EH (cell line): ENCODE measurements around the gene CD40.

Experiments used
- DNase-seq: peaks from one replicate; pipeline ENCODE4 v3.0.0-alpha.2; 2015; ENCODE audit warnings: low read depth

The CD40 gene

DNA sequence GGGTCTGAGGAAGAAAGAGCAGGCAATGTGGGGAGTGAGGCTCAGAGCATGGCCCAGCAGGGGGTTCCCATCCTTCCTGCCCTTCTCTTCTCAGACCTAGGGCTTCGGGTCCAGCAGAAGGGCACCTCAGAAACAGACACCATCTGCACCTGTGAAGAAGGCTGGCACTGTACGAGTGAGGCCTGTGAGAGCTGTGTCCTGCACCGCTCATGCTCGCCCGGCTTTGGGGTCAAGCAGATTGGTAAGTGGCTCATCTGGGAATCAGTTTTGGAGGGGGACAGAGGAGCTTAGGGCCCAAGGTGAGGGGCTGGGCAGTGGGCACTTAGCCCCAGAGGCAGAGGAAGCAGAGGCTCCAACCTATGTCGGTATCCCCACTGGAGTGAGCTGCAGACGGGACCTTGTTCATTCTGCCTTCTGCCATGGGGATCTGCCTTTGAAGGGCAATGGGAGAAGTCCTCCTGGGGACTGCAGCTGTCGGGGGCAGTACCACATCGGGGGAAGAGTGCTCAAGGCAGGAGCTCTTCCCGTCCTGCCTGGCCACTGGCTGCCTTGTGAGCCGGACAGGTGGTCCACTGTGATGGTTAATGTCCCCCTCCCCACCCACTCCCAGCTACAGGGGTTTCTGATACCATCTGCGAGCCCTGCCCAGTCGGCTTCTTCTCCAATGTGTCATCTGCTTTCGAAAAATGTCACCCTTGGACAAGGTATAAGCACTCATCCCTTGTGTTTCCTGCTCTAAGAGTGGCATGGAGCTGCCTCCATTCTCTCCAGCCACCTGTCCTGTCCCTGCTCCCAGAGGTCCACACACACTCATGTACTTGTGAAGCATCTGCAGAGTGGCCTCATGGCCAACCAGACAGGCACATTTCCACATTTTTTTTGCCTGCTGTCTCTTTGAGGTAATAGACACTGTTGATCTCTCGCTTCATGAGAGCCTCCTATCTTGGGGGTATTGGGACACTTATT, 4.7 kb downstream of the CD40 start:
- no peak for DNase-seq

GRCh38 chr20:46123482-46124245, 5.5 kb downstream of the CD40 start:
- no peak for DNase-seq

DNA sequence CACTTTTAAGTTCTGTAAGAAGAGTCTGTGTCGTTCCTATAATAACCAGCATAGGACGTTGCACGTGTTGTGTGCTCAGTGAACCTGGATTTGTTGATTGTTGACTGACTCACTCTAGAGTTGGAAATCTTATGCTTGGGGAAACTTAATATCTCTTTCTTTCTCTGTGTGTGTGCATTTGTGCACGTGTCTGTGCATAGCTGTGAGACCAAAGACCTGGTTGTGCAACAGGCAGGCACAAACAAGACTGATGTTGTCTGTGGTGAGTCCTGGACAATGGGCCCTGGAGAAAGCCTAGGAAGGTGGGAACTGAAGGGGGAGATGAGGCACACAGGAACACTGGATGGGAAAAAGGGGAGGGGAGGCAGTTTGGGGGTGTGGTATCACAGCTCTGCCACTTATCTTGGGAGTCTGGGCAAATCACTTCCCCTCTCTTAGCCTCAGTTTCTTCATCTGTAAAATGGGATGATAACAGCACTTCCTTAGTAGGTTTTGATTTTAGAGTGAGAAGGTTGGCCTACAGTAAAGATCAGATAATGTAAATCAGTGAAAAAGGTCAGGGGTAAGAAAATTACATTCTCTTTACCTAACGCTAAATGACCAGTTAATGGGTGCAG, 8.4 kb downstream of the CD40 start:
- DNase-seq: no peak

- no peak for DNase-seq
Observed at GRCh38 chr20:46127396-46128010, 9.4 kb downstream of the CD40 start.

DNA sequence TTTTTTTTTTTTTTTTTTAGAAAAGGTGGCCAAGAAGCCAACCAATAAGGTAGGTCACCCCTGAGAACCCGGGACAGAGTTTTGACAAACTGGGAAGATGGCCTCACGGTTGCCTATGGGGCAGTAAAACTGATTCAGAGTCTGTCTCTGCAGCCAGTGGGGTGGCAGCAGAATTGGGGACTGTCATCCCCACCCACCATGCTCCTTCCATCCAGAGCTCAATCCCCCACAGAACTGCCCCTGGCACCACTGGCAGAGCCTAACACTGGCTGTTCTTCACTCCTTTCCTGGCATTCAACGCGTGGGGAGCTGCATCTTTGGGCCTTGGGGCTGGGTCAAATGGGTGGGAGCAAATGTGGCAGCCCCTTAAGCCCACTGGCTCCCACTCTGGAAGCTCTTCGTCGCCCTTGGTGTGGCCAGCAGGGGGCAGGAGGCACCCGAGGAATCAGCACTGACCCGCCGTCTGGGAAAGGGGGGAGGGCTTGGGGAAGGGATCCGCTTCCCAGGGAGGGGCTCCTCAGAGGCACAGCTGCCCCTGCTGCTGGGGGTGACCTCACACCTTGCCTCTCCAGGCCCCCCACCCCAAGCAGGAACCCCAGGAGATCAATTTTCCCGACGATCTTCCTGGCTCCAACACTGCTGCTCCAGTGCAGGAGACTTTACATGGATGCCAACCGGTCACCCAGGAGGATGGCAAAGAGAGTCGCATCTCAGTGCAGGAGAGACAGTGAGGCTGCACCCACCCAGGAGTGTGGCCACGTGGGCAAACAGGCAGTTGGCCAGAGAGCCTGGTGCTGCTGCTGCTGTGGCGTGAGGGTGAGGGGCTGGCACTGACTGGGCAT, 10.4 kb downstream of the CD40 start:
- peak; percentile 12 for DNase-seq

- peak; percentile 6 for DNase-seq
Observed at GRCh38 chr20:46129955-46130481, 11.9 kb downstream of the CD40 start.

GRCh38 chr20:46130534-46130933, 12.4 kb downstream of the CD40 start:
- no peak for DNase-seq

GRCh38 chr20:46131396-46131795, 13.3 kb downstream of the CD40 start:
- peak; percentile 48 for DNase-seq

DNA sequence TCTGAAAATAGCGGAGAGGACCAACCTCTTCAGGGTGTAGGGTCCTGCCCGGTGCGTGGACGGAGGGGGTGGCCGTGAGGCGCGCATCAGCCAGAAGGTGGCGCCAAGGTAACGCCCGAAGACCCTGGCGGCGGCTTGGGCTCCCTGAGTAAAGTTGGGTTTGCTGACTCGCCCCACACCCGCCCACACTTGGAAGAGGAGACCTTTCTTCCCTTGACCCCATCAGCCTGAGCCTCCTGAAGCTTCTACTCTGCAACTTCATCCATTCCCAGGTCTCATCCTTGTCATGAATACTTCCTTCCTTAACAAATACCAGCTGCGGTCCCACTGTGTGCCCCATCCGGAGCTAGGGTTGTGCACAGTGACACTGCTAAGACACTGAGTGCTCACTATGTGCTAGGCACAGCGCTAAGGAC, 14.6 kb downstream of the CD40 start:
- DNase-seq: peak; percentile 62

- DNase-seq: no peak
Observed at GRCh38 chr20:46133886-46134654, 16.0 kb downstream of the CD40 start.

DNA sequence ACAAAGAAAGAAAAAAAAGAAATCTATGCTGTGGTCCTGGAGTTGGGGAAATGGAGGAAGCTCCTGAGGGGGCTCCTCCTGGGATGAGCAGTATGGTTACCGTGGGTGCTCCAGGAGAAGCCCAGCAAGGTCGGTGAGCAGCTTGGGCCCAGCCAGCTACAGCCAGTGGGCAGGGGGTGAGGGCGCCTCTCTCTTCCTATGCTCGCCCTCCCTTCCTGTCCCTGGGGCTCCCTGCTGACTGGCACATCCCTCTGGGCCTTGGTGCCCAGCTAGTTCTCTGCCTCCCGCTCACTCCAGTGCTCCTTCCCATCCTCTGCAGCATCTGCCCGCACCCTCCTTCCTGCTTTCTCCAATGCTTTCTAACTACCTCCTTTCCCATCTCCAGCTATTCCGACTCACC, 16.6 kb downstream of the CD40 start:
- no peak for DNase-seq

GRCh38 chr20:46135856-46136633, 17.9 kb downstream of the CD40 start:
- DNase-seq: no peak

DNA sequence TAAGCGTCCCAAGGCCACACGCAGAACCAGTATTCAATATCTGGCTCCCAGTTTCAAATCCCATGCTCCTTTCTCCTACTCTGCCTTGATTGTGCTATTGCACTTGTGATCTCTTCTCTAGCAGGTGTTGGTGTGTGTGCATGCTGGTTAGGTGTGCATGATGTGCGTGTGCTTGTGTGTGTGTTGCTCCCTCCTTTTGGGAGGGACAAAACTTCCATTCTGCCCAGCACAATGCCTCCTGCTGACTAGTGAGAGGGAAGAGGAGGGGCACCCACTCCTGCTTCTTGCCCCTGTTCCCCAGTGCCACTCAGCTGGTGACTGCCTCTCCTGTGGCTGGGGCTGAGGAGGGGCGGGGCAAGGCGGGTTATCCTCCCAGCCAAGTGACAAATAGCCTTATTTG, 19.7 kb downstream of the CD40 start:
- no peak for DNase-seq

DNA sequence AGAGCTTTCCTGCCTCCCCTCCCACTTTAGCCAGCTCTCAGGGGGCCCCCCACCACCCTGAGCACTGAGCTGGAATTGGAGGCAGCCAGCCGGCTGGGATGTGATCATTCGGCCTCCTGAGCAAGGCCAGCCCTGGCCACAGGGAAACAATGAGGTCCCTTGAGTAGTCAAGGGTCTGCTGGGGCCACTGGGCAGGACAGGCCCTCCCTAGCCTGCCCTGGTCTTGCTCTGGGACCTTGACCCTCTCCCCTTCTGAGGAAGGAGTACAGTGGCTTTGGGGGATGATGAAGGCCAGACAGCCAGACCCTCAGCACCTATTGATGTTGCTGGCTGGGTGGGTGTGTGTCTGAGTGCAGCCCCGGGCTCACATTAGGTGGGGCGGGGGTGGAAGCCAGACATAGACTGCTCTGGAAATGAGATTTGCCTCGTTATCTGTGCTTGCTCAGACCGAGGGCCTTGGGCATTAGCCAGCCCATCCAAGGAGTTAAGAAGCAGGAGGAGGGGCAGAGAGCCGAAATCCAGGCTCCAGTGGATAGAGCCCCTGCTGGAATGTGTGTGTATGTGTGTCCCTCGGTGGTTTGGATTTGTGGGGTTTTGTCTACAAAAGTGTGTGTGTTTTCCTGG, 21.3 kb downstream of the CD40 start:
- no peak for DNase-seq

DNA sequence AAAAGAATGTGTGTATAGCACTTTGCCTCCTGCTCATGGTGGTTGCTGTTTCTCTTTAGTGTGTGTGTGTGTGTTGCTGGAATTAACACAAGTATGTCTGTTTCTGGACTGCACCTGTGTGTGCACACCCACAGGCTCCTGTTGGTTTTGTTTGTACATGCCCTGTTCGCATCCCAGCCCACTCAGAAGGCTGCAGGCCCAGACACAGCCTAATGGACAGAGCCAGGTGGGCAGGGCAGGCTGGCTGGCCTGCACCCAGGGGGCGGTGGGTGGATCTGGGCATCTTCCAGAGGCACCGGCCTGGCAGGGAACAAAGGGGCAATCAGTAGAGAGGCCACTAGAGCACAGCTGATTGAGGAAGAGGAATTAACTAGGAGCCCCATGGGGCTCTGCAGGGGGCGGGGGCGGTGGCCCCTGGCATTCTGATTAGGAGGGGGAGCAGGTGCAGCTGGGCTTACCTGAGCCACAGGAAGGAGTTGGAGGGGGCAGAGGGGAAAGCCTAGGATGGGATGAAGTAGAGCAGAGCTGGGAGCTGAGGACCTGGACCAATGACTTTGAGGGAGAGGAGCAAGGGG, 21.9 kb downstream of the CD40 start:
- DNase-seq: no peak

GRCh38 chr20:46142124-46142523, 24.0 kb downstream of the CD40 start:
- no peak for DNase-seq

- no peak for DNase-seq
Observed at GRCh38 chr20:46144432-46145025, 26.4 kb downstream of the CD40 start.

- DNase-seq: no peak
Observed at GRCh38 chr20:46145713-46146112, 27.6 kb downstream of the CD40 start.
